K562 (cell line): ENCODE results near the gene DOCK1. TPM values are rescaled to one million over a fixed set of nuclear protein-coding genes. Genes with fewer than 3 reads are reported as not detected.

ENCODE experiments used
- ATAC-seq: fragments of 200-7000 bp; cut with Tn5 transposase; 3 replicates; pipeline ENCODE4 v1.9.1; 2020; ENCODE audit warnings: moderate library complexity
- BruUV-seq: library from RNA; stranded (reverse); fragments of 400-500 nt; replicated peaks from 2 replicates; lab custom pipeline; 2021; lab: Mats Ljungman, UMichigan
- CTCF ChIA-PET: fragments of 300-600 bp; formaldehyde crosslinking; extraction: SDS; loops from one replicate; lab custom pipeline; 2021; ENCODE audit warnings: low intra/inter-chr PET ratio; lab: Yijun Ruan, JAX
- POLR2A ChIA-PET: fragments of 300-600, 350-650 bp; sonication (Branson Sonifier 250); formaldehyde crosslinking; extraction: SDS; loops from one replicate; lab custom pipeline; 2021; ENCODE audit warnings: antibody characterized with exemption, inconsistent platforms; lab: Yijun Ruan, JAX
- DNase-seq, 4 experiments: peaks; one replicate each; pipeline versions ENCODE4 v3.0.0 to v3.0.0-alpha.2; 2011 to 2018; ENCODE audit warnings: low spot score in 3 of 4, mixed read lengths in 3 of 4; ENCODE audit errors: extremely low read depth in 1 of 4
- FAIRE-seq: peaks from 2 replicates; lab custom pipeline; 2011; peaks lifted over from hg19 to GRCh38; lab: Jason Lieb, UNC
- H2AFZ ChIP-seq: 2 replicates; pipeline ENCODE4 v1.6.0; 2011; ENCODE audit warnings: low read depth, low read length, control low read depth, inconsistent platforms
- H3K27ac ChIP-seq: fragments of 200-600 bp; 3 replicates; pipeline ENCODE4 v1.8.0; 2011; ENCODE audit warnings: low read depth, mild to moderate bottlenecking, control low read depth, inconsistent platforms, low read length, moderate library complexity, mixed read lengths; ENCODE audit errors: extremely low read depth
- H3K27me3 ChIP-seq, 2 experiments: fragments of 300-600 bp in 1 of 2; 2 replicates in 1 of 2; 3 replicates in 1 of 2; pipeline versions ENCODE4 v1.6.0 to v1.8.0; 2011; ENCODE audit warnings: inconsistent platforms in 2 of 2, low read length in 2 of 2, mild to moderate bottlenecking in 1 of 2, mixed read lengths in 1 of 2, moderate library complexity in 1 of 2; ENCODE audit not compliant: control insufficient read depth in 2 of 2, insufficient read depth in 2 of 2
- H3K36me3 ChIP-seq: fragments of 300-600 bp; 3 replicates; pipeline ENCODE4 v1.8.0; 2011; ENCODE audit warnings: mild to moderate bottlenecking, low read length, inconsistent platforms; ENCODE audit not compliant: control insufficient read depth, insufficient read depth
- H3K4me1 ChIP-seq, 2 experiments: fragments of 200-600 bp in 1 of 2; replicated peaks in 1 of 2; 2 replicates in 1 of 2; 3 replicates in 1 of 2; pipeline versions ENCODE4 v1.5.1 to v1.8.0; 2011; ENCODE audit warnings: inconsistent platforms in 2 of 2, low read length in 2 of 2, mild to moderate bottlenecking in 1 of 2, mixed read lengths in 1 of 2, moderate library complexity in 1 of 2; ENCODE audit not compliant: control insufficient read depth in 2 of 2, insufficient read depth in 2 of 2
- H3K4me2 ChIP-seq: 2 replicates; pipeline ENCODE4 v1.6.1; 2011; ENCODE audit warnings: low read length, control low read depth, inconsistent platforms, mixed read lengths; ENCODE audit not compliant: insufficient read depth
- H3K4me3 ChIP-seq: fragments of 200-600 bp; sonication (generic), shearing (Covaris generic); 2 replicates; pipeline ENCODE4 v1.5.1; 2016; ENCODE audit warnings: control low read depth, inconsistent platforms
- H3K79me2 ChIP-seq: fragments of 200-600 bp; 3 replicates; pipeline ENCODE4 v1.8.0; 2011; ENCODE audit warnings: low read length, inconsistent platforms; ENCODE audit not compliant: control insufficient read depth, insufficient read depth
- H3K9ac ChIP-seq, 2 experiments: 2 replicates each; pipeline versions ENCODE4 v1.6.0 to v1.6.1; 2011; ENCODE audit warnings: low read depth in 2 of 2, low read length in 2 of 2, control low read depth in 1 of 2, inconsistent platforms in 1 of 2, mild to moderate bottlenecking in 1 of 2, mixed read lengths in 1 of 2; ENCODE audit not compliant: insufficient read depth in 1 of 2
- H3K9me1 ChIP-seq: one replicate; pipeline ENCODE4 v1.6.0; 2011; ENCODE audit warnings: inconsistent platforms, mild to moderate bottlenecking, low read length, moderate library complexity; ENCODE audit not compliant: control insufficient read depth, insufficient read depth
- H3K9me3 ChIP-seq: replicated peaks from 2 replicates; pipeline ENCODE4 v1.5.1; 2011; ENCODE audit warnings: low read depth, low read length, inconsistent platforms; ENCODE audit not compliant: control insufficient read depth, insufficient read depth
- H4K20me1 ChIP-seq: replicated peaks from 2 replicates; pipeline ENCODE4 v1.6.1; 2011; ENCODE audit warnings: low read length, inconsistent platforms, mixed read lengths; ENCODE audit not compliant: control insufficient read depth, insufficient read depth
- BRD9 ChIP-seq: fragments of 450-650 bp; IDR thresholded peaks from 2 replicates; pipeline ENCODE4 v1.6.1; 2018; ENCODE audit warnings: low read depth; ENCODE audit not compliant: partially characterized antibody
- HDAC2 ChIP-seq: fragments of 450-650 bp; IDR thresholded peaks from 2 replicates; pipeline ENCODE4 v1.6.1; 2016; ENCODE audit warnings: mild to moderate bottlenecking
- HLTF ChIP-seq: fragments of 450-650 bp; IDR thresholded peaks from 2 replicates; pipeline ENCODE4 v1.6.1; 2016
- KLF16 ChIP-seq: IDR thresholded peaks from 2 replicates; pipeline ENCODE4 v1.6.1; 2016; ENCODE audit warnings: antibody characterized with exemption
- MCM3 ChIP-seq: fragments of 450-650 bp; IDR thresholded peaks from 2 replicates; pipeline ENCODE4 v1.6.1; 2016
- MCM5 ChIP-seq: fragments of 450-650 bp; IDR thresholded peaks from 2 replicates; pipeline ENCODE4 v1.6.1; 2016; ENCODE audit warnings: low read depth
- MECOM ChIP-seq: fragments of 250-450 bp; sonication (Bioruptor Pico); IDR thresholded peaks from 2 replicates; pipeline ENCODE4 v1.8.0; 2022; ENCODE audit warnings: inconsistent platforms
- MTA3 ChIP-seq: fragments of 450-650 bp; formaldehyde crosslinking; IDR thresholded peaks from 2 replicates; pipeline ENCODE4 v1.6.1; 2017; ENCODE audit warnings: mild to moderate bottlenecking, borderline replicate concordance
- NRF1 ChIP-seq, 2 experiments: fragments of 450-650 bp; IDR thresholded peaks in 1 of 2; conservative IDR thresholded peaks in 1 of 2; 2 replicates each; pipeline ENCODE4 v1.6.1; 2014; ENCODE audit warnings: mild to moderate bottlenecking in 2 of 2
- SIN3A ChIP-seq, 2 experiments: fragments of 150-350 bp in 1 of 2; IDR thresholded peaks; 2 replicates each; pipeline ENCODE4 v1.6.1; 2011 to 2016; ENCODE audit warnings: borderline replicate concordance in 2 of 2, low read depth in 2 of 2, low read length in 2 of 2, mild to moderate bottlenecking in 2 of 2, moderate library complexity in 2 of 2; ENCODE audit not compliant: control insufficient read depth in 1 of 2
- SMARCE1 ChIP-seq: fragments of 450-650 bp; IDR thresholded peaks from 2 replicates; pipeline ENCODE4 v1.7.1; 2016; ENCODE audit warnings: mild to moderate bottlenecking
- SRF ChIP-seq, 2 experiments: fragments of 250-450, 450-650 bp in 1 of 2; sonication (Bioruptor Pico) in 1 of 2; sonication (generic) in 1 of 2; formaldehyde crosslinking; IDR thresholded peaks; 2 replicates each; pipeline versions ENCODE4 v1.5.0 to v1.5.1; 2020 to 2022; ENCODE audit warnings: mild to moderate bottlenecking in 1 of 2, missing genetic modification reagents in 1 of 2
- STAT5B ChIP-seq: fragments of 250-450 bp; sonication (Bioruptor Pico); IDR thresholded peaks from 2 replicates; pipeline ENCODE4 v1.8.0; 2021; ENCODE audit warnings: mild to moderate bottlenecking, inconsistent platforms
- TCF3 ChIP-seq: sonication (generic); formaldehyde crosslinking; IDR thresholded peaks from 2 replicates; pipeline ENCODE4 v1.4.0; 2020; ENCODE audit warnings: mild to moderate bottlenecking, missing genetic modification reagents
- YBX1 ChIP-seq: fragments of 450-650 bp; IDR thresholded peaks from 2 replicates; pipeline ENCODE4 v1.7.1; 2016; ENCODE audit warnings: mild to moderate bottlenecking
- WGBS: fragments of 100-300 bp; shearing (Covaris generic); methylation state at CpG from one replicate; pipeline ENCODE4 v1.1.6; 2016; ENCODE audit warnings: low coverage, mixed read lengths; ENCODE audit not compliant: insufficient coverage; ENCODE audit errors: missing lambda C conversion rate; 5-methylcytosine and 5-hydroxymethylcytosine counted together
- in situ Hi-C: fragments of 300-500 bp; cut with MboI; formaldehyde crosslinking; loops from 4 replicates; pipeline ENCODE4 v1.15.0; 2018; ENCODE audit warnings: inconsistent platforms, mixed read lengths
- intact Hi-C: fragments of 100-400 bp; cut with micrococcal nuclease; formaldehyde crosslinking; loops from 2 replicates; pipeline ENCODE4 v1.14.2; 2022
- polyA plus RNA-seq, 8 experiments: library from polyadenylated mRNA; depleted of rRNA in 4 of 8; stranded (reverse) in 5 of 8; unstranded in 3 of 8; fragments of >200 nt; fragmentation: Nextera tagmentation in 2 of 8; fragmentation: Illumina TruSeq in 1 of 8; extraction: Ambion mirVana in 2 of 8; extraction: Trizol in 1 of 8; gene quantifications; 2 replicates each; pipeline versions ENCODE4 v1.2.1 to v1.2.3, GENCODE V29; 2011 to 2014; ENCODE audit warnings: inconsistent platforms in 1 of 8, missing spikeins in 1 of 8
- total RNA-seq, 7 experiments: library from RNA; depleted of rRNA in 6 of 7; stranded (reverse); fragments of >200 nt in 6 of 7; fragmentation: Illumina TruSeq in 2 of 7; extraction: Trizol in 2 of 7; gene quantifications; 2 replicates each; pipeline versions ENCODE4 v1.2.1 to v1.2.3, GENCODE V29; 2011 to 2021; ENCODE audit warnings: low replicate concordance in 1 of 7

Gene DOCK1
- total and polyA plus RNA-seq, 9 of the 15 experiments (the other 6 are each of a cell fraction or from before 2014, with no cell fraction given): 0.31 TPM; not detected in 8

- no peak overlapping the region for H3K27ac ChIP-seq
- no peak overlapping the region for H2AFZ ChIP-seq
- WGBS: 0% methylated on average over 2 of the region's 5 CpGs
- in situ Hi-C loops (no loop called here), intact Hi-C loops (no loop called here)
- no peaks in the 10 kb centered on the region for H3K36me3 ChIP-seq
- H3K9ac ChIP-seq: no peak overlapping the region
- H3K9me3 ChIP-seq: no peaks in the 10 kb centered on the region
- CTCF ChIA-PET: no interaction called here
- H3K79me2 ChIP-seq: no peaks in the 10 kb centered on the region
- no peaks in the 10 kb centered on the region for H3K9me1 ChIP-seq
- H3K4me3 ChIP-seq: no peak overlapping the region
- no peak overlapping the region for H3K4me2 ChIP-seq
- no TSS peak for BruUV-seq
- FAIRE-seq (no peak), ATAC-seq (no peak), DNase-seq (no peak)
- POLR2A ChIA-PET: no interaction called here
- H3K4me1 ChIP-seq: no peaks in the 10 kb centered on the region
- H3K27me3 ChIP-seq: peaks cover 0 to 4% of the 10 kb centered on the region in 2 experiments; a peak in 2 of 5 replicates
- no peaks in the 10 kb centered on the region for H4K20me1 ChIP-seq
- TF ChIP-seq SIN3A (IDR thresholded peaks at IDR 0.05; ENCODE audit: borderline replicate concordance in 2 of 2, control insufficient read depth in 1 of 2, low read depth in 2 of 2, low read length in 2 of 2) (no peak), MECOM (CRISPR knock-in tag) (no peak)
These were observed 462.9 kb downstream of the DOCK1 start for GRCh38 chr10:127368101-127368500.

GRCh38 chr10:127368929-127369328 is 463.7 kb downstream of the DOCK1 start:
- no peaks in the 10 kb centered on the region for H3K9me1 ChIP-seq
- H4K20me1 ChIP-seq: no peaks in the 10 kb centered on the region
- CTCF ChIA-PET: no interaction called here
- H2AFZ ChIP-seq: no peak overlapping the region
- no peaks in the 10 kb centered on the region for H3K36me3 ChIP-seq
- in situ Hi-C loops (no loop called here), intact Hi-C loops (no loop called here)
- H3K27me3 ChIP-seq: peaks cover 0 to 4% of the 10 kb centered on the region in 2 experiments; a peak in 2 of 5 replicates
- POLR2A ChIA-PET: no interaction called here
- no peaks in the 10 kb centered on the region for H3K9me3 ChIP-seq
- H3K4me2 ChIP-seq: no peak overlapping the region
- H3K4me1 ChIP-seq: no peaks in the 10 kb centered on the region
- no peak for DNase-seq
- FAIRE-seq: no peak
- H3K4me3 ChIP-seq: no peak overlapping the region
- no peak for TF ChIP-seq MCM3
- no peak for TF ChIP-seq STAT5B (CRISPR knock-in tag)
- no peak for TF ChIP-seq SRF (CRISPR knock-in tag; IDR thresholded peaks at IDR 0.05)
- TF ChIP-seq TCF3 (CRISPR knock-in tag): no peak
- no peak for TF ChIP-seq HLTF
- TF ChIP-seq NRF1 (conservative IDR thresholded peaks at IDR 0.05 in 1 of 2, IDR thresholded peaks at IDR 0.05 in 1 of 2): no peak
- TF ChIP-seq MCM5: no peak
- TF ChIP-seq KLF16: no peak
- TF ChIP-seq YBX1: no peak
- no peak for TF ChIP-seq MTA3
- TF ChIP-seq SMARCE1: no peak
- no peak for TF ChIP-seq BRD9
- no peak for TF ChIP-seq HDAC2
- no TSS peak for BruUV-seq
- no peak overlapping the region for H3K9ac ChIP-seq
- H3K79me2 ChIP-seq: no peaks in the 10 kb centered on the region
- WGBS: 3% methylated on average over 4 of the region's 4 CpGs
- H3K27ac ChIP-seq: no peak overlapping the region
- ATAC-seq: no peak
